ENCODE measurements around the gene LDLRAD2. TPM values are rescaled to one million over a fixed set of nuclear protein-coding genes. Genes with fewer than 3 reads are reported as not detected.

LDLRAD2 gene
- polyA plus RNA-seq, 2 of the 4 experiments (the other 2 are of a cell fraction): 0.08 TPM; not detected in 1

DNA sequence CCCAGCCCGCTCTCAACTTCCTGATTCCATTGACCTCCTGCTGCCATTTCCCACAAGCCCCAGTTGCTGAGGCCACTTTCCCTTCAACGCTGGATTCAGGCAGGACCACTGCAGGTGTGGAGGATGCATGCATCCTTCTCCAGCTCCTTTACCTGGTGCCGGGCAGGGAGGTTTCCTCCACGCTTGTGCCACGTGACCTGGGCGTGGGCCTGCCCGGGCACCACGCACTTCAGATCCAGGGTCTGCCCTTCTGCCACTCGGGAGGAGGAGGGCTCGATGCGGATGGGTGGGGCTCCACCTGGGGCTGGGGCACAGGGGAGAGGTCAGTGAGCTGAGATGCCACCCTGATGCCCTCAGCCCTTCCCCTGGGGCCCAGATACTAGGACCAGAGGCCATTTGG, 31.9 kb downstream of the LDLRAD2 start:
- no peaks in the 10 kb centered on the region for H3K9me3 ChIP-seq
- no peaks in the 10 kb centered on the region for H3K4me1 ChIP-seq
- no peak for TF ChIP-seq CHD2 (IDR thresholded peaks at IDR 0.05; ENCODE audit: low read length, partially characterized antibody)
- TF ChIP-seq USF2 (IDR thresholded peaks at IDR 0.05): no peak
- no peak for TF ChIP-seq HOXA7 (CRISPR knock-in tag; IDR thresholded peaks at IDR 0.05)
- TF ChIP-seq RCOR1 (IDR thresholded peaks at IDR 0.05; ENCODE audit: low read depth, low read length): no peak
- TF ChIP-seq CBX2 (IDR thresholded peaks at IDR 0.05; ENCODE audit: borderline replicate concordance, low read depth): no peak
- no peak overlapping the region for H3K27ac ChIP-seq
- no peak for ATAC-seq
- no peak for FAIRE-seq
- H3K4me2 ChIP-seq: no peak overlapping the region
- ChIA-PET POLR2A (no interaction called here), CTCF (no interaction called here)
- DNase-seq (ENCODE audit: low read depth in 1 of 2, low spot score in 1 of 2): no peak
- no peak overlapping the region for H3K4me3 ChIP-seq
- WGBS (ENCODE audit: missing lambda C conversion rate): 57% methylated on average over 2 of the region's 11 CpGs

DNA sequence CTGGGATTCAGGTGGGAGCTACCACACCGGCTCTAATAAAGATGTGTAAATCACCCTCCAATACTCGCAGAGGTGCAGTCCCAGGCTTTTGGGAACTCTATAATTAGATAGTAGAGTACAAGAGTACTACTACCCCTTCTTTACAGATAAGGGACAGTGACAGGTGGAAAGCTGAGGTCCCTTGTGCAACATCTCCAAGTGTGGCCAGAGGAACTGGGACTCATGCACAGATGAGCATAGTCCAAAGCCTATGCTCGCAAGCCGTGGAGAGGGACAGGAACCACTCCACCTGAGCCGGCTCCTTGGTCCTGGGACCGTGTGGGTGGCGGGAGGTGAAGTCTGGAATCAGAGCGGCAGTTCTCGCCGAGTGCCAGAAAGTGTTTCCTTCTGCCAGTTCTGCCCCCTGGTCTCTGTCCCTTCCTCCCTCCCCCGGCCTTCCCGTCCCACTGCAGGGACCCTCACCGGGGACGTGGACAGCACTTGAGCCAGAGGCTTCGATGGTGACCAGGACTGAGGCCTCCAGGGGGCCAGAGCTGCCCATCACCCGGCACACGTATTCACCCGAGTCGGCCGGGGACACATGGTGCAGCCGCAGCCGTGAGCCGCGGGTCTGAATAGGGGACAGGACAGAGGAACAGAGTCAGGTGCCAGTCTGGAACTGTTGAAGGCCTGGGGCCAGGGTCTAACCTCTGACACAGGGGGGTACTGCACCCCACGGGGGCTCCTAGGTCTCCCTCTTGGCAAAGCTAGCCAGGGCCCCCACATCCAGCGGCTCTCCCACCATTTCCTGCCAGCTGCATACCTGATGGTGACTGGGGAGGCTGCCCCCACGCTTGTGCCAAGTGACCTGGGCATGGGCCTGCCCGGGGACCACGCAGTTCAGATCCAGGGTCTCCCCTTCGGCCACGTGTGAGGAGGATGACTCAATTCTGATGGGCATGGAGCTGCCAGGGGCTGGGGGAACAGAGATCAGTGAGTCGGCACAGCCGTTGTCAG, 33.9 kb downstream of the LDLRAD2 start:
- DNase-seq (ENCODE audit: low read depth in 1 of 2, low spot score in 1 of 2) (no peak), FAIRE-seq (no peak), ATAC-seq (no peak)
- H3K4me2 ChIP-seq: no peak overlapping the region
- ChIA-PET CTCF (interaction anchor here (1.2 kb wide), 1 partner anchor 31 kb away, joined by 3 read pairs; no protein-coding TSS in a partner anchor), POLR2A (no interaction called here)
- H3K9me3 ChIP-seq: no peaks in the 10 kb centered on the region
- no peaks in the 10 kb centered on the region for H3K4me1 ChIP-seq
- no peak overlapping the region for H3K27ac ChIP-seq
- no peak overlapping the region for H3K4me3 ChIP-seq
- 93% methylated on average over 15 of the region's 33 CpGs for WGBS (ENCODE audit: missing lambda C conversion rate)
- TF ChIP-seq POLR2AphosphoS2 (conservative IDR thresholded peaks at IDR 0.05; ENCODE audit: low read length) (no peak), RAD21 (conservative IDR thresholded peaks at IDR 0.05 in 1 of 2, IDR thresholded peaks at IDR 0.05 in 1 of 2) (no peak), EHF (CRISPR knock-in tag; IDR thresholded peaks at IDR 0.05) (no peak), CBX2 (IDR thresholded peaks at IDR 0.05; ENCODE audit: borderline replicate concordance, low read depth) (no peak), TFCP2L1 (CRISPR knock-in tag; IDR thresholded peaks at IDR 0.05) (no peak), CBX8 (IDR thresholded peaks at IDR 0.05) (no peak)

- H3K4me3 ChIP-seq: no peak overlapping the region
- ChIA-PET CTCF (interaction anchor here (1.2 kb wide), 1 partner anchor 32 kb away, joined by 3 read pairs; no protein-coding TSS in a partner anchor), POLR2A (no interaction called here)
- H3K27ac ChIP-seq: no peak overlapping the region
- no peaks in the 10 kb centered on the region for H3K9me3 ChIP-seq
- TF ChIP-seq EHMT2 (IDR thresholded peaks at IDR 0.05; ENCODE audit: low read depth) (no peak), CBX8 (IDR thresholded peaks at IDR 0.05) (no peak)
- TF ChIP-seq, protein P1, sequence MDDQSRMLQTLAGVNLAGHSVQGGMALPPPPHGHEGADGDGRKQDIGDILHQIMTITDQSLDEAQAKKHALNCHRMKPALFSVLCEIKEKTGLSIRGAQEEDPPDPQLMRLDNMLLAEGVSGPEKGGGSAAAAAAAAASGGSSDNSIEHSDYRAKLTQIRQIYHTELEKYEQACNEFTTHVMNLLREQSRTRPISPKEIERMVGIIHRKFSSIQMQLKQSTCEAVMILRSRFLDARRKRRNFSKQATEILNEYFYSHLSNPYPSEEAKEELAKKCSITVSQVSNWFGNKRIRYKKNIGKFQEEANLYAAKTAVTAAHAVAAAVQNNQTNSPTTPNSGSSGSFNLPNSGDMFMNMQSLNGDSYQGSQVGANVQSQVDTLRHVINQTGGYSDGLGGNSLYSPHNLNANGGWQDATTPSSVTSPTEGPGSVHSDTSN (IDR thresholded peaks at IDR 0.05): no peak
- H3K4me1 ChIP-seq: no peaks in the 10 kb centered on the region
- no peak for ATAC-seq
- WGBS (ENCODE audit: missing lambda C conversion rate): 93% methylated on average over 27 of the region's 47 CpGs
- no peak for DNase-seq (ENCODE audit: low read depth in 1 of 2, low spot score in 1 of 2)
- FAIRE-seq: no peak
- H3K4me2 ChIP-seq: no peak overlapping the region
These were observed 35.4 kb downstream of the LDLRAD2 start for GRCh38 chr1:21847223-21848205.

- ChIA-PET CTCF (no interaction called here), POLR2A (no interaction called here)
- ATAC-seq: no peak
- no peak overlapping the region for H3K4me3 ChIP-seq
- DNase-seq (ENCODE audit: low read depth in 1 of 2, low spot score in 1 of 2): no peak
- TF ChIP-seq MAX (IDR thresholded peaks at IDR 0.05): no peak
- TF ChIP-seq POLR2AphosphoS2 (conservative IDR thresholded peaks at IDR 0.05; ENCODE audit: low read length): no peak
- TF ChIP-seq CHD4 (IDR thresholded peaks at IDR 0.05; ENCODE audit: borderline replicate concordance): no peak
- TF ChIP-seq FOXS1 (CRISPR knock-in tag; IDR thresholded peaks at IDR 0.05): no peak
- no peak for TF ChIP-seq MAZ (IDR thresholded peaks at IDR 0.05; ENCODE audit: borderline replicate concordance, low read depth, low read length)
- no peak for TF ChIP-seq HOXB5 (CRISPR knock-in tag; IDR thresholded peaks at IDR 0.05)
- TF ChIP-seq MYC (IDR thresholded peaks at IDR 0.05; ENCODE audit: borderline replicate concordance, low read length): no peak
- TF ChIP-seq ZSCAN20 (CRISPR knock-in tag; IDR thresholded peaks at IDR 0.05): no peak
- WGBS (ENCODE audit: missing lambda C conversion rate): 94% methylated on average over 8 of the region's 17 CpGs
- no peak overlapping the region for H3K27ac ChIP-seq
- no peaks in the 10 kb centered on the region for H3K4me1 ChIP-seq
- no peaks in the 10 kb centered on the region for H3K9me3 ChIP-seq
- no peak overlapping the region for H3K4me2 ChIP-seq
- FAIRE-seq: no peak
These were observed 36.6 kb downstream of the LDLRAD2 start for GRCh38 chr1:21848524-21849174.

All from A549 (cell line).